HepG2 (cell line): ENCODE data around the gene EMILIN1. TPM values are rescaled to one million over a fixed set of nuclear protein-coding genes. Genes with fewer than 3 reads are reported as not detected.

Experiments used
- AHDC1 ChIP-seq: sonication (generic); formaldehyde crosslinking; IDR thresholded peaks from 2 replicates; pipeline ENCODE4 v1.5.1; 2020; ENCODE audit warnings: mild to moderate bottlenecking, missing genetic modification reagents, borderline replicate concordance
- ARNT2 ChIP-seq: sonication (generic); formaldehyde crosslinking; IDR thresholded peaks from 2 replicates; pipeline ENCODE4 v1.8.0; 2022; ENCODE audit warnings: mild to moderate bottlenecking, low read depth, missing genetic modification reagents, moderate library complexity
- ATF6 ChIP-seq: sonication (generic); formaldehyde crosslinking; conservative IDR thresholded peaks from 2 replicates; pipeline ENCODE4 v1.4.0; 2020; ENCODE audit warnings: missing genetic modification reagents
- FOXJ3 ChIP-seq: sonication (generic); formaldehyde crosslinking; IDR thresholded peaks from 2 replicates; pipeline ENCODE4 v1.4.0; 2020; ENCODE audit warnings: missing genetic modification reagents, mild to moderate bottlenecking, borderline replicate concordance
- HMGXB3 ChIP-seq: sonication (generic); formaldehyde crosslinking; IDR thresholded peaks from 2 replicates; pipeline ENCODE4 v1.4.0; 2020; ENCODE audit warnings: missing genetic modification reagents, borderline replicate concordance
- HOXA5 ChIP-seq: sonication (generic); formaldehyde crosslinking; IDR thresholded peaks from 2 replicates; pipeline ENCODE4 v1.4.0; 2020; ENCODE audit warnings: missing genetic modification reagents
- KLF9 ChIP-seq: IDR thresholded peaks from 2 replicates; pipeline ENCODE4 v1.6.1; 2016; ENCODE audit warnings: low read depth
- SNAPC5 ChIP-seq: sonication (generic); formaldehyde crosslinking; IDR thresholded peaks from 2 replicates; pipeline ENCODE4 v1.8.1; 2023; ENCODE audit warnings: mild to moderate bottlenecking, missing genetic modification reagents, borderline replicate concordance
- SRSF9 ChIP-seq: fragments of 200-400 bp; formaldehyde crosslinking; IDR thresholded peaks from 2 replicates; pipeline ENCODE4 v1.6.1; 2018; ENCODE audit warnings: borderline replicate concordance, mild to moderate bottlenecking, low read depth, low read length; ENCODE audit not compliant: insufficient read depth, poor library complexity, severe bottlenecking
- THAP11 ChIP-seq: IDR thresholded peaks from 2 replicates; pipeline ENCODE4 v1.6.1; 2016; ENCODE audit warnings: missing biosample characterization, missing genetic modification reagents
- ZNF33A ChIP-seq: sonication (generic); formaldehyde crosslinking; IDR thresholded peaks from 2 replicates; pipeline ENCODE4 v1.5.1; 2020; ENCODE audit warnings: missing genetic modification reagents, mild to moderate bottlenecking, moderate library complexity, borderline replicate concordance
- ZNF33B ChIP-seq: sonication (generic); formaldehyde crosslinking; IDR thresholded peaks from 2 replicates; pipeline ENCODE4 v1.5.1; 2020; ENCODE audit warnings: mild to moderate bottlenecking, missing genetic modification reagents
- ZNF496 ChIP-seq: sonication (generic); formaldehyde crosslinking; IDR thresholded peaks from 2 replicates; pipeline ENCODE4 v1.8.1; 2023; ENCODE audit warnings: mild to moderate bottlenecking, moderate library complexity, missing genetic modification reagents; ENCODE audit not compliant: insufficient replicate concordance
- ZSCAN20 ChIP-seq: sonication (generic); formaldehyde crosslinking; IDR thresholded peaks from 2 replicates; pipeline ENCODE4 v1.4.0; 2020; ENCODE audit warnings: missing genetic modification reagents, mild to moderate bottlenecking, borderline replicate concordance
- polyA plus RNA-seq, 8 experiments: library from polyadenylated mRNA; depleted of rRNA in 3 of 8; stranded (reverse) in 7 of 8; unstranded in 1 of 8; fragments of >200 nt; fragmentation: Illumina TruSeq in 4 of 8; extraction: Trizol in 4 of 8; gene quantifications; 2 replicates each; pipeline versions ENCODE4 v1.2.1 to v1.2.3, GENCODE V29; 2011 to 2016; ENCODE audit warnings: low read depth in 4 of 8, missing spikeins in 1 of 8, mixed read lengths in 1 of 8; ENCODE audit not compliant: insufficient read depth in 1 of 8
- total RNA-seq, 5 experiments: library from RNA; depleted of rRNA; stranded (reverse); fragments of >200 nt; fragmentation: Illumina TruSeq; extraction: Trizol; gene quantifications; 2 replicates each; pipeline ENCODE4 v1.2.3, GENCODE V29; 2016; ENCODE audit warnings: low read depth in 1 of 5

The EMILIN1 gene
- total and polyA plus RNA-seq, 2 of the 13 experiments (the other 11 are each of a cell fraction or from before 2014, with no cell fraction given) = 8.1 to 9.7 TPM

GRCh38 chr2:27083410-27084296 is 5.2 kb downstream of the EMILIN1 start (continued):
- TF ChIP-seq AHDC1 (no peak), ZSCAN20 (CRISPR knock-in tag) (no peak), SNAPC5 (CRISPR knock-in tag) (no peak), THAP11 (CRISPR knock-in tag) (peak; percentile 73), HOXA5 (CRISPR knock-in tag) (0 out of 2 replicates have a peak, but pooled peaks have one; percentile 36), ATF6 (no peak), KLF9 (CRISPR knock-in tag) (no peak), FOXJ3 (CRISPR knock-in tag) (no peak), ZNF496 (CRISPR knock-in tag) (no peak), ARNT2 (0 out of 2 replicates have a peak, but pooled peaks have one; percentile 33), HMGXB3 (CRISPR knock-in tag) (0 out of 2 replicates have a peak, but pooled peaks have one; percentile 18), ZNF33B (CRISPR knock-in tag) (no peak), SRSF9 (no peak), ZNF33A (CRISPR knock-in tag) (no peak)
